K562 (cell line): ENCODE measurements around the gene NEU3. TPM values are rescaled to one million over a fixed set of nuclear protein-coding genes. Genes with fewer than 3 reads are reported as not detected.

Experiments used
- ATAC-seq: fragments of 200-7000 bp; cut with Tn5 transposase; 3 replicates; pipeline ENCODE4 v1.9.1; 2020; ENCODE audit warnings: moderate library complexity
- BruUV-seq: library from RNA; stranded (reverse); fragments of 400-500 nt; replicated peaks from 2 replicates; lab custom pipeline; 2021; lab: Mats Ljungman, UMichigan
- CTCF ChIA-PET: fragments of 300-600 bp; formaldehyde crosslinking; extraction: SDS; loops from one replicate; lab custom pipeline; 2021; ENCODE audit warnings: low intra/inter-chr PET ratio; lab: Yijun Ruan, JAX
- POLR2A ChIA-PET: fragments of 300-600, 350-650 bp; sonication (Branson Sonifier 250); formaldehyde crosslinking; extraction: SDS; loops from one replicate; lab custom pipeline; 2021; ENCODE audit warnings: antibody characterized with exemption, inconsistent platforms; lab: Yijun Ruan, JAX
- DNase-seq, 4 experiments: peaks; one replicate each; pipeline versions ENCODE4 v3.0.0 to v3.0.0-alpha.2; 2011 to 2018; ENCODE audit warnings: low spot score in 3 of 4, mixed read lengths in 3 of 4; ENCODE audit errors: extremely low read depth in 1 of 4
- FAIRE-seq: peaks from 2 replicates; lab custom pipeline; 2011; peaks lifted over from hg19 to GRCh38; lab: Jason Lieb, UNC
- H2AFZ ChIP-seq: 2 replicates; pipeline ENCODE4 v1.6.0; 2011; ENCODE audit warnings: low read depth, low read length, control low read depth, inconsistent platforms
- H3K27ac ChIP-seq: fragments of 200-600 bp; 3 replicates; pipeline ENCODE4 v1.8.0; 2011; ENCODE audit warnings: low read depth, mild to moderate bottlenecking, control low read depth, inconsistent platforms, low read length, moderate library complexity, mixed read lengths; ENCODE audit errors: extremely low read depth
- H3K27me3 ChIP-seq, 2 experiments: fragments of 300-600 bp in 1 of 2; 2 replicates in 1 of 2; 3 replicates in 1 of 2; pipeline versions ENCODE4 v1.6.0 to v1.8.0; 2011; ENCODE audit warnings: inconsistent platforms in 2 of 2, low read length in 2 of 2, mild to moderate bottlenecking in 1 of 2, mixed read lengths in 1 of 2, moderate library complexity in 1 of 2; ENCODE audit not compliant: control insufficient read depth in 2 of 2, insufficient read depth in 2 of 2
- H3K36me3 ChIP-seq: fragments of 300-600 bp; 3 replicates; pipeline ENCODE4 v1.8.0; 2011; ENCODE audit warnings: mild to moderate bottlenecking, low read length, inconsistent platforms; ENCODE audit not compliant: control insufficient read depth, insufficient read depth
- H3K4me1 ChIP-seq, 2 experiments: fragments of 200-600 bp in 1 of 2; replicated peaks in 1 of 2; 2 replicates in 1 of 2; 3 replicates in 1 of 2; pipeline versions ENCODE4 v1.5.1 to v1.8.0; 2011; ENCODE audit warnings: inconsistent platforms in 2 of 2, low read length in 2 of 2, mild to moderate bottlenecking in 1 of 2, mixed read lengths in 1 of 2, moderate library complexity in 1 of 2; ENCODE audit not compliant: control insufficient read depth in 2 of 2, insufficient read depth in 2 of 2
- H3K4me2 ChIP-seq: 2 replicates; pipeline ENCODE4 v1.6.1; 2011; ENCODE audit warnings: low read length, control low read depth, inconsistent platforms, mixed read lengths; ENCODE audit not compliant: insufficient read depth
- H3K4me3 ChIP-seq: fragments of 200-600 bp; sonication (generic), shearing (Covaris generic); 2 replicates; pipeline ENCODE4 v1.5.1; 2016; ENCODE audit warnings: control low read depth, inconsistent platforms
- H3K79me2 ChIP-seq: fragments of 200-600 bp; 3 replicates; pipeline ENCODE4 v1.8.0; 2011; ENCODE audit warnings: low read length, inconsistent platforms; ENCODE audit not compliant: control insufficient read depth, insufficient read depth
- H3K9ac ChIP-seq, 2 experiments: 2 replicates each; pipeline versions ENCODE4 v1.6.0 to v1.6.1; 2011; ENCODE audit warnings: low read depth in 2 of 2, low read length in 2 of 2, control low read depth in 1 of 2, inconsistent platforms in 1 of 2, mild to moderate bottlenecking in 1 of 2, mixed read lengths in 1 of 2; ENCODE audit not compliant: insufficient read depth in 1 of 2
- H3K9me1 ChIP-seq: one replicate; pipeline ENCODE4 v1.6.0; 2011; ENCODE audit warnings: inconsistent platforms, mild to moderate bottlenecking, low read length, moderate library complexity; ENCODE audit not compliant: control insufficient read depth, insufficient read depth
- H3K9me3 ChIP-seq: replicated peaks from 2 replicates; pipeline ENCODE4 v1.5.1; 2011; ENCODE audit warnings: low read depth, low read length, inconsistent platforms; ENCODE audit not compliant: control insufficient read depth, insufficient read depth
- H4K20me1 ChIP-seq: replicated peaks from 2 replicates; pipeline ENCODE4 v1.6.1; 2011; ENCODE audit warnings: low read length, inconsistent platforms, mixed read lengths; ENCODE audit not compliant: control insufficient read depth, insufficient read depth
- CREM ChIP-seq: IDR thresholded peaks from 2 replicates; pipeline ENCODE4 v1.6.1; 2014; ENCODE audit warnings: antibody characterized with exemption, low read depth
- HNRNPL ChIP-seq: fragments of 200-400 bp; formaldehyde crosslinking; IDR thresholded peaks from 2 replicates; pipeline ENCODE4 v1.6.1; 2017; ENCODE audit warnings: low read depth, mild to moderate bottlenecking, low read length
- RBM15 ChIP-seq: fragments of 200-400 bp; formaldehyde crosslinking; IDR thresholded peaks from 2 replicates; pipeline ENCODE4 v1.6.1; 2018; ENCODE audit warnings: mild to moderate bottlenecking, low read length, moderate library complexity; ENCODE audit not compliant: insufficient read depth
- TRIM28 ChIP-seq: fragments of 450-650 bp; IDR thresholded peaks from 2 replicates; pipeline ENCODE4 v1.6.1; 2017
- ZNF121 ChIP-seq: sonication (generic); formaldehyde crosslinking; conservative IDR thresholded peaks from 2 replicates; pipeline ENCODE4 v1.8.0; 2022; ENCODE audit warnings: missing genetic modification reagents
- ZNF354B ChIP-seq: fragments of 250-450 bp; sonication (Bioruptor Pico); IDR thresholded peaks from 2 replicates; pipeline ENCODE4 v1.4.0; 2020
- ZNF584 ChIP-seq: fragments of 200-800 bp; sonication (Bioruptor generic); IDR thresholded peaks from 2 replicates; pipeline ENCODE4 v1.6.1; 2016; ENCODE audit warnings: low read depth, mild to moderate bottlenecking, missing genetic modification characterization, missing compliant biosample characterization
- WGBS: fragments of 100-300 bp; shearing (Covaris generic); methylation state at CpG from one replicate; pipeline ENCODE4 v1.1.6; 2016; ENCODE audit warnings: low coverage, mixed read lengths; ENCODE audit not compliant: insufficient coverage; ENCODE audit errors: missing lambda C conversion rate; 5-methylcytosine and 5-hydroxymethylcytosine counted together
- in situ Hi-C: fragments of 300-500 bp; cut with MboI; formaldehyde crosslinking; loops from 4 replicates; pipeline ENCODE4 v1.15.0; 2018; ENCODE audit warnings: inconsistent platforms, mixed read lengths
- intact Hi-C: fragments of 100-400 bp; cut with micrococcal nuclease; formaldehyde crosslinking; loops from 2 replicates; pipeline ENCODE4 v1.14.2; 2022
- polyA plus RNA-seq, 8 experiments: library from polyadenylated mRNA; depleted of rRNA in 4 of 8; stranded (reverse) in 5 of 8; unstranded in 3 of 8; fragments of >200 nt; fragmentation: Nextera tagmentation in 2 of 8; fragmentation: Illumina TruSeq in 1 of 8; extraction: Ambion mirVana in 2 of 8; extraction: Trizol in 1 of 8; gene quantifications; 2 replicates each; pipeline versions ENCODE4 v1.2.1 to v1.2.3, GENCODE V29; 2011 to 2014; ENCODE audit warnings: inconsistent platforms in 1 of 8, missing spikeins in 1 of 8
- total RNA-seq, 7 experiments: library from RNA; depleted of rRNA in 6 of 7; stranded (reverse); fragments of >200 nt in 6 of 7; fragmentation: Illumina TruSeq in 2 of 7; extraction: Trizol in 2 of 7; gene quantifications; 2 replicates each; pipeline versions ENCODE4 v1.2.1 to v1.2.3, GENCODE V29; 2011 to 2021; ENCODE audit warnings: low replicate concordance in 1 of 7
- TF ChIP-seq, protein P1 (sequence below): fragments of 450-650 bp; IDR thresholded peaks from 2 replicates; pipeline ENCODE4 v1.6.1; 2016; ENCODE audit warnings: mild to moderate bottlenecking
- TF ChIP-seq, protein P2 (sequence below): fragments of 250-450 bp; sonication (Bioruptor Pico); IDR thresholded peaks from 2 replicates; pipeline ENCODE4 v1.4.0; 2020; ENCODE audit warnings: mild to moderate bottlenecking, moderate library complexity
- TF ChIP-seq, protein P3 (sequence below): conservative IDR thresholded peaks from 2 replicates; pipeline ENCODE4 v1.6.1; 2011; ENCODE audit warnings: low read depth, mild to moderate bottlenecking, low read length; ENCODE audit not compliant: control insufficient read depth
- TF ChIP-seq, protein P4 (sequence below): fragments of 450-650 bp; formaldehyde crosslinking; IDR thresholded peaks from 2 replicates; pipeline ENCODE4 v1.4.0; 2020; ENCODE audit warnings: mild to moderate bottlenecking, moderate library complexity

The NEU3 gene
- total and polyA plus RNA-seq, 9 of the 15 experiments (the other 6 are each of a cell fraction or from before 2014, with no cell fraction given), result 6.2 to 41.3 (median 31.1) TPM

DNA sequence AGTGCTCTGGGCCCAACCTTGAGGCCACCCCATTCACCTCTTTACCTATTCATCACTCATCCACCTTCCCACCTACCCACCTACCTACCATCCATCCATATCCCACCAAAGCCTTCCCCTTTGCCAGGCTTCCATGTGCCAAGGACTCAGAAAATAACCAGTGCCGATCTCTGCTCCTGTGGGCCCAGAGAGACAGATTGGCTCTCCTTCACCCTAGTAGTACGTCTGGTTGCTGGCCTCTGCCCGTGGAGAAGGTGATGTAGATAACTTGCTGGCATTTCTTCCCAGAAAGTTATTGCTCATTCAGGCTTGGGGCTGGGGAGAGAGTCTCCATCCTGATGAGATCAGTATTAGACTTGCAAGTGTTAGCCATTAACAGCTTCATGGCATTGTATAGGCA is 45.2 kb downstream of the NEU3 start (continued):
- TF ChIP-seq, protein P1, sequence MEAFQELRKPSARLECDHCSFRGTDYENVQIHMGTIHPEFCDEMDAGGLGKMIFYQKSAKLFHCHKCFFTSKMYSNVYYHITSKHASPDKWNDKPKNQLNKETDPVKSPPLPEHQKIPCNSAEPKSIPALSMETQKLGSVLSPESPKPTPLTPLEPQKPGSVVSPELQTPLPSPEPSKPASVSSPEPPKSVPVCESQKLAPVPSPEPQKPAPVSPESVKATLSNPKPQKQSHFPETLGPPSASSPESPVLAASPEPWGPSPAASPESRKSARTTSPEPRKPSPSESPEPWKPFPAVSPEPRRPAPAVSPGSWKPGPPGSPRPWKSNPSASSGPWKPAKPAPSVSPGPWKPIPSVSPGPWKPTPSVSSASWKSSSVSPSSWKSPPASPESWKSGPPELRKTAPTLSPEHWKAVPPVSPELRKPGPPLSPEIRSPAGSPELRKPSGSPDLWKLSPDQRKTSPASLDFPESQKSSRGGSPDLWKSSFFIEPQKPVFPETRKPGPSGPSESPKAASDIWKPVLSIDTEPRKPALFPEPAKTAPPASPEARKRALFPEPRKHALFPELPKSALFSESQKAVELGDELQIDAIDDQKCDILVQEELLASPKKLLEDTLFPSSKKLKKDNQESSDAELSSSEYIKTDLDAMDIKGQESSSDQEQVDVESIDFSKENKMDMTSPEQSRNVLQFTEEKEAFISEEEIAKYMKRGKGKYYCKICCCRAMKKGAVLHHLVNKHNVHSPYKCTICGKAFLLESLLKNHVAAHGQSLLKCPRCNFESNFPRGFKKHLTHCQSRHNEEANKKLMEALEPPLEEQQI, result no peak
- TF ChIP-seq ZNF354B (CRISPR knock-in tag), result no peak
- TF ChIP-seq CREM, result no peak

DNA sequence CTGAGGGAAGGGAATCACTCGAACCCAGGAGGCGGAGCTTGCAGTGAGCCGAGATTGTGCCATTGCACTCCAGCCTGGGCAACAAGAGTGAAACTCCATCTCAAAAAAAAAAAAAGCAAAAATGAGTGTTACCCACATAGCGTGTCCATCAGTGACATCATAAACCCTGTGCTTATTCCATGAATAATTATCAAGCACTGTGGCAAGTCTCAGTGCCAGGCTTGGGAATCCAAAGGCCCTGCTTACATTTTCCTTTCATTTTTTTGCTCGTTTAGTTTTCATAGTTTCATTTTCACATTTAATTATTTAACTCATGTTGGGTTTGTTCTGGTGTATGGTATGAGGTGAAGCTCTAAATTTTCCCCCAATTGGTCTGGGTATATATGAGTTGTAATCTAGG is 46.5 kb downstream of the NEU3 start:
- no peaks in the 10 kb centered on the region for H3K9me3 ChIP-seq
- H2AFZ ChIP-seq, result no peak overlapping the region
- no peak overlapping the region for H3K4me3 ChIP-seq
- no peak overlapping the region for H3K9ac ChIP-seq
- POLR2A ChIA-PET, result interaction anchor here (0.7 to 1.6 kb wide), 3 partner anchors 14 to 105 kb away, joined by 3 read pairs; no protein-coding TSS in a partner anchor
- FAIRE-seq (no peak), DNase-seq (no peak), ATAC-seq (no peak)
- H3K79me2 ChIP-seq, result no peaks in the 10 kb centered on the region
- CTCF ChIA-PET, result no interaction called here
- in situ Hi-C loops, result no loop called here
- H3K4me1 ChIP-seq, result peaks cover 22 to 31% of the 10 kb centered on the region in 2 experiments
- no peak overlapping the region for H3K4me2 ChIP-seq
- TF ChIP-seq ZNF121 (no peak), TRIM28 (no peak), HNRNPL (no peak), RBM15 (no peak), ZNF584 (CRISPR knock-in tag) (no peak)
- TF ChIP-seq, protein P2, sequence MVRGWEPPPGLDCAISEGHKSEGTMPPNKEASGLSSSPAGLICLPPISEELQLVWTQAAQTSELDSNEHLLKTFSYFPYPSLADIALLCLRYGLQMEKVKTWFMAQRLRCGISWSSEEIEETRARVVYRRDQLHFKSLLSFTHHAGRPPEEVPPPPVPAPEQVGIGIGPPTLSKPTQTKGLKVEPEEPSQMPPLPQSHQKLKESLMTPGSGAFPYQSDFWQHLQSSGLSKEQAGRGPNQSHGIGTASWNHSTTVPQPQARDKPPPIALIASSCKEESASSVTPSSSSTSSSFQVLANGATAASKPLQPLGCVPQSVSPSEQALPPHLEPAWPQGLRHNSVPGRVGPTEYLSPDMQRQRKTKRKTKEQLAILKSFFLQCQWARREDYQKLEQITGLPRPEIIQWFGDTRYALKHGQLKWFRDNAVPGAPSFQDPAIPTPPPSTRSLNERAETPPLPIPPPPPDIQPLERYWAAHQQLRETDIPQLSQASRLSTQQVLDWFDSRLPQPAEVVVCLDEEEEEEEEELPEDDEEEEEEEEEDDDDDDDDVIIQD (CRISPR knock-in tag), result no peak
- TF ChIP-seq, protein P3, sequence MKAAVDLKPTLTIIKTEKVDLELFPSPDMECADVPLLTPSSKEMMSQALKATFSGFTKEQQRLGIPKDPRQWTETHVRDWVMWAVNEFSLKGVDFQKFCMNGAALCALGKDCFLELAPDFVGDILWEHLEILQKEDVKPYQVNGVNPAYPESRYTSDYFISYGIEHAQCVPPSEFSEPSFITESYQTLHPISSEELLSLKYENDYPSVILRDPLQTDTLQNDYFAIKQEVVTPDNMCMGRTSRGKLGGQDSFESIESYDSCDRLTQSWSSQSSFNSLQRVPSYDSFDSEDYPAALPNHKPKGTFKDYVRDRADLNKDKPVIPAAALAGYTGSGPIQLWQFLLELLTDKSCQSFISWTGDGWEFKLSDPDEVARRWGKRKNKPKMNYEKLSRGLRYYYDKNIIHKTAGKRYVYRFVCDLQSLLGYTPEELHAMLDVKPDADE, result no peak
- TF ChIP-seq, protein P4, sequence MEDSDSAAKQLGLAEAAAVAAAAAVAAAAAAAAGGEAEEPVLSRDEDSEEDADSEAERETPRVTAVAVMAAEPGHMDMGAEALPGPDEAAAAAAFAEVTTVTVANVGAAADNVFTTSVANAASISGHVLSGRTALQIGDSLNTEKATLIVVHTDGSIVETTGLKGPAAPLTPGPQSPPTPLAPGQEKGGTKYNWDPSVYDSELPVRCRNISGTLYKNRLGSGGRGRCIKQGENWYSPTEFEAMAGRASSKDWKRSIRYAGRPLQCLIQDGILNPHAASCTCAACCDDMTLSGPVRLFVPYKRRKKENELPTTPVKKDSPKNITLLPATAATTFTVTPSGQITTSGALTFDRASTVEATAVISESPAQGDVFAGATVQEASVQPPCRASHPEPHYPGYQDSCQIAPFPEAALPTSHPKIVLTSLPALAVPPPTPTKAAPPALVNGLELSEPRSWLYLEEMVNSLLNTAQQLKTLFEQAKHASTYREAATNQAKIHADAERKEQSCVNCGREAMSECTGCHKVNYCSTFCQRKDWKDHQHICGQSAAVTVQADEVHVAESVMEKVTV, result no peak
- H3K27me3 ChIP-seq, result no peaks in the 10 kb centered on the region
- intact Hi-C loops, result no loop called here
- 83% methylated on average over 4 of the region's 5 CpGs for WGBS
- no peaks in the 10 kb centered on the region for H3K36me3 ChIP-seq
- H4K20me1 ChIP-seq, result no peaks in the 10 kb centered on the region
- H3K9me1 ChIP-seq, result peaks cover 3% of the 10 kb centered on the region
- no peak overlapping the region for H3K27ac ChIP-seq
- no TSS peak for BruUV-seq
